ENCODE data around the gene MIDN.

MIDN gene

GRCh38 chr19:1256646-1257474 is 8.5 kb downstream of the MIDN start:
- DNase-seq = peak in 1 of 56 donors; percentile 37

DNA sequence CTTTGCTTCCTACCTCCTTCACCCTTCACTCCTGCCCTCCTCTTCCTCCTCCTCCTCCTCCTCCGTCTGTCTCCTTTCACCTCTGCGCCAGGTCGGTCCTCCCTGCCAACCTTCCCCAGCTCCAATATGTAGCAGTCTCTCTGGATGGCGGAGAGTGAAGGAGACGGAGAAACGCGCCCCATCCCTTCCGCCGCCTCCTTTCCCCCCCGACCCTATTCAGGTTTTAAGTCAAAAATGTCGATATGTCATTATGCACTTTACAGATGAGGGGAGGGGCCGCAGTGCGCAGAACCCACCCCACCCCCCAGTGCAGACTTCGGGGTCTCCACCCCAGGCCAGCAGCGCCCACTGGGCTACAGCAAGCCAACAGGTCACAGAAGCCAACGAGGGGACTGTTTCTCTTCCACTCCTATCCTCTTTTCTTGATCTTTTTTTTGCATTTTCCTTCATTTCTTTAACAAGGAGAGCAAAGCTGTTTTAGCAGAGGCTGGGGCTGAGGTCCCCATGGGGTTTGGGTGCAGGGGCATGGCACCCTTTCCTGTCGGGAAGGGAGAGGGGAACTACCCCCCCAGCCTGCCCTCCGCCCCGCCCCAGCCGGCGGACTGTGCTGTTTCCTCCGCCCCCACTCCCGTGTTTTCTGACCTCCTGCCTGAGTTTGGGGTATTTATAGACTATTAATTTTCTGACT is 9.2 kb downstream of the MIDN start:
- DNase-seq = no peak

DNA sequence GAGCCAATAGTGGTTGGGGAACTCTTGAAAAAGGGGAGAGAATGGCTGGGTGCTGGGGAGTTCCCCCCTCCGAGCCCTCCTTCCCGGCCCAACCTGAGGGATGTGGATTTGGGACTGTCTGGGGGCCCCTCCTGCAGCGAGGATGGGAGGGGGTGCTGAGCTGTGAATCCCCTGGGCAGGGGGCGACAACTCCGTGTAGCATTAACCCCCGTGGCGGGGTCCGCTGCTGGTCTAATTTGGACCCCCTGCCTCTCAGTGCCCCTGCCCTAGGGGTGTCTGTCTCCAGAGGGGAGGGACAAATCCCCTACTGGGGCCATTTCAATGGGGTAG is 9.7 kb downstream of the MIDN start:
- peak in 1 of 56 donors; percentile 9 for DNase-seq

DNA sequence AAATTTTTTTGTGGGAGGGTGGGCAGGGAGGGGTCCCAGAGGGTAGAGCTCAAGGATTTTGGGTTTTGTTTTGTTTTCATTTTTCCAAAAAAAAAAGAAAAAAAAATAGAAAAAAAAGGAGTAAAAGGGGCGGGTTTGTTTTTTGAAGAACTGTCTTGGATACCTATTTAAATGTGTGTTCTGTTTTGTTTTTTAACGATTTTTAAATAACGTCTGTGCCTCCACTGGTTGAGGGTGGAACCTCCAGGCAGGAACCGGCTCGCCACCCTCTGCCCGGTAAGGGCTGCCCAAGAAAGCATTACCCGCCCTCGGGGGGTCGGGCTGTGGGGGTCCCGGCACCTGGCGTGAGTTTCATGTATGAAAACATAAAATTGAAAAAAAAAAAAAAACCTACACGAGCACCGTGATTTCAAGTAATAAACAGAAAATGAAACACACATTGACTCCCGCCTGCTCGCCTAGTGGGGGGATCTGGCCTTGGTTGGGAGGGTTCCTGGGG is 10.4 kb downstream of the MIDN start:
- DNase-seq = no peak

GRCh38 chr19:1259206-1259875 is 11.0 kb downstream of the MIDN start:
- peak in 13 of 56 donors; percentile 8 to 57 (median 20) for DNase-seq

DNA sequence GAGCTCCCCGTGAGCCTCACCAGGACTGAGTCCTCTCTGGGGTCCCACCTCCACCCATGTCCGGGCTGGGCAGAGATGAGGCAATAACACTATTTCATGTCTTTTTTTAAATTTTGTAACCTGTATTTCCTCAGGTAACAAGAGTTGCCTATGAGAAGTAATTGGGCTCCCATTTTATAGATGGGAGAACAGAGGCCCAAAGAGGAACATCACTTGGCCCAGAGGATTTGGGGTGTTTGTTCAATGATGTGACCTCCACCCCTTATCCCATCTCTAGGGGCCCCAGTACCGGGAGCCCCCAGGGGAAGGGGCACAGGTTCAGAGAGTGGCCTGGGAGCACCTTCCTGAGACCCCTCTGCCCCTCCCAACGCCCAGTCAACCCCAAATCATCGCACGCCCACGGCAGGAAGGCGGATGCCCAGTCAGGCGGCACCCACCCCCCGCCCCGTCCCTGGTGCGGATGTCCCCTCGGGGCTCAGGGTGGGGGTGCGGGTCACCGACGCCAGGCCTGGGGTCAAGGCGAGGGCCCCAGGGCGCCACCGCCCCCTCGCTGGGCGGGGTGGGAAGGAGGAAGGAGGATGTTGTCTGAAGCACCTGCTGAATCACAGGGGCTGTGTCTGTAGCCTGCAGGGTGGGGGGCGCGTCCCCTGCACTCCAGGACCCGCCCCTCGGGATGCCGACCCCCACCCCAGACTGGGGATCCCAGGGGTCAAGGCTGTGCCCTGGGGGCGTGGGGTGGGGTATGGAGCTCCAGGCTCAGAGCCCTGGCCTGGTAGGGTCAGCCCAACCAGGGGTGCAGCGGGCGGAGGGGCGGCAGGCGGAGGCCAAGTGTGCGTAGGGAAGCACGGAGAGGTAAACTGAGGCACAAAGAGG is 11.7 kb downstream of the MIDN start:
- DNase-seq = peak in 1 of 56 donors; percentile 70

- DNase-seq = peak; percentile 54 to 96 (median 91)
These were observed 12.6 kb downstream of the MIDN start for GRCh38 chr19:1260749-1261537.

DNA sequence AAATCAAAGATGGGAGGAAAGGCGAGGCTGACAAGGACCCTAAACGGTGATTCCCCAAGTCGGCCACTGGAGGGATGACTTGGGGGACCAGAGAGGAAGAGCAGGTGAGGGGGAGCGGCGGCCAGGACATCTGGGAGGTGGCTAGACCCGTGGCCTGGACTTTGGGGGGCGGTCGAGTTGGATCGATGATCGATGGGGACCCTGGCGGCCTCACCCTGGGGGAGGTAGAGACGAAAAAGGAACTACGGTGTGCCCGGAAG is 13.1 kb downstream of the MIDN start:
- peak in 2 of 56 donors; percentile 42 to 54 for DNase-seq

- DNase-seq = peak in 24 of 56 donors; percentile 16 to 75 (median 44)
These were observed 13.6 kb downstream of the MIDN start for GRCh38 chr19:1261798-1262622.

DNA sequence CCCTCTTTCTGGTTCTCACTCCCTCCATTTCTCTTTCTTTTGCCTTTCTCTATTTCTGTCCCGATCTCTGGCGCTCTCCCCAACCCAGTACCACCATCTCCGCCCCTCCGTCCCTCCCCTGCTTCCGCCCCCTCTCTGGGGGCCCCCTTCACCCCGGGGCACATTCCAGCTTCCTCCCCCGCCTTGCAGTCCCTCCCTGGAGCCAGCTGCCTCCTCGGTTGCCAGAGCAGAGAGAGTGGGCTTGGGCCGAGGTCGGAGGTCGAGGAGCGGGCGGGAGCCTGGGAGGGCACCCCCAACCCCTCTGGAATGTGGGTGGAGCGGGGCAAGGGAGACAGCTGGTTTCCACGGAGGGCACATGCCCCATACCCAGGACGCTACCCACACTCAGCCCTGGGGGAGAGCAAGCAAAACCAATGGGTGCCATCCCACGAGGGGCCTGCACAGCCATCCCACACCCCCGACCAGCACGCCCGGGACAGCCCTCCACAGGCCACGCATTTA is 14.3 kb downstream of the MIDN start:
- DNase-seq = peak in 1 of 56 donors; percentile 46

DNA sequence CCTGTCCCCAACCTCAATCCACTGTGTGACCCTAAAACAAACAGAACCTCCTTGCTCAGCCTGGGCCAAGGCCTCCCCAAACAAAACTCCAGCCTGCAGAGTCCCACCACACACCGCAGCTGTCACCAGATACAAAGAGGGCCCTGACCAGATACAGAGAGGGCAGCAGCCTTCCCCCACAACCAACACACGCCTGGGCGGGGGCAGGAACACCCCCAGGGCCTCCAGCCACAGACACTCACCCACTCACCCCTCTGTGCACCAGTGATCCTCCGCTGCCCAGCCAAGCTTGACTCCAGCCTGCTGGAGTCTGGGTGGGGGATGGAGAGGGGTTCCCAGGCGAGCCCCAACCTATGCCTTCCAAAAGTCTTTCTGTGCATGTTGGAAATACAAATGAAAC is 14.8 kb downstream of the MIDN start:
- DNase-seq = no peak

- peak in 3 of 56 donors; percentile 6 to 22 (median 20) for DNase-seq
These were observed 16.6 kb downstream of the MIDN start for GRCh38 chr19:1264801-1265614.

- peak in 7 of 56 donors; percentile 16 to 47 (median 44) for DNase-seq
These were observed 17.3 kb downstream of the MIDN start for GRCh38 chr19:1265615-1266128.

GRCh38 chr19:1266129-1266915 is 17.9 kb downstream of the MIDN start:
- peak in 40 of 56 donors; percentile 28 to 77 (median 59) for DNase-seq

DNA sequence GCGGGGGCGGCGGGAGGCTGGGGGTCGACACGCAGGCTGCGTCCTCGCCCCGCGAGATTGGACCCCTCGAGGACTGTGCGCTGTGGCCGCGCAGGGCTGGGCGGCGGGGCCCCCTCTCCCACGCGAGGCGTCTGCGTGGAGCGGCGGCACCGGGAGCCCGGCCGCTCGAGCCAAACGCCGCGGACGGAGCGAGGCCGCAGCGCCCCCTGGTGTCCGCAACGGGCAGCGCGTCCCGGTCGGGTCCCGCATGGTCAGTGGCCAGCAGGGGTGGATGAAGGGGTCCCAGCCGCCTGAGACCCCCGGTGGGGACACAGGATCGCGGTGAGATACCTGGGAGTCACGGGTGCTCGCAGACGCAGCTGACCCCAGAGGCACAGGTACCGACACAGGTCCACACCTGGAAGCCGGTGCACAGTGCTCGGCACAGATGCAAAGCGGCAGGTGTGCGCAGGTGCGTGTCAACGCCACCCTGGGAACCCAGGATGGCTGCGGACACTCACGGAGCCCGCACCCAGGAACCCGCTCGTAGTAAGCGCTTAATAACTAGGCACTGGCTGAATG is 18.6 kb downstream of the MIDN start:
- peak in 46 of 56 donors; percentile 23 to 83 (median 56) for DNase-seq

GRCh38 chr19:1267477-1268225 is 19.3 kb downstream of the MIDN start:
- peak in 18 of 56 donors; percentile 21 to 58 (median 35) for DNase-seq
